Prostate gland (tissue), 2 donors: Measurements from ENCODE around the gene ANTXRL. TPM values are rescaled to one million over a fixed set of nuclear protein-coding genes. Genes with fewer than 3 reads are reported as not detected.
"Not testable (repeated sequence)": the region's sequence is repeated elsewhere in the genome, so short reads cannot be mapped to it uniquely, and the experiment has no call there.

Source experiments
- DNase-seq: peaks from one replicate; pipeline ENCODE4 v3.0.0-alpha.2; 2019; ENCODE audit warnings: low spot score
- H3K27ac ChIP-seq, 2 donors: fragments of 200-600 bp; sonication (generic); 2 replicates each; pipeline ENCODE4 v1.5.1; 2017 to 2019
- H3K27me3 ChIP-seq: fragments of 200-600 bp; sonication (generic); replicated peaks from 2 replicates; pipeline ENCODE4 v1.5.1; 2019; ENCODE audit not compliant: insufficient read depth
- H3K36me3 ChIP-seq, 2 donors: fragments of 200-600 bp; sonication (generic); 1 replicate in 1 of 2; 2 replicates in 1 of 2; pipeline versions ENCODE4 v1.5.1 to v1.8.1; 2017 to 2019
- H3K4me1 ChIP-seq: fragments of 200-600 bp; sonication (generic); replicated peaks from 2 replicates; pipeline ENCODE4 v1.5.1; 2019
- H3K4me3 ChIP-seq, 2 donors: fragments of 200-600 bp; sonication (generic); 2 replicates each; pipeline ENCODE4 v1.5.1; 2017 to 2019
- H3K9me3 ChIP-seq: fragments of 200-600 bp; sonication (generic); 2 replicates; pipeline ENCODE4 v1.5.1; 2017
- CTCF ChIP-seq, 4 experiments: fragments of 200-600 bp in 2 of 4; fragments of 450-650 bp in 2 of 4; sonication (generic) in 2 of 4; IDR thresholded peaks; 1 replicate in 3 of 4; 2 replicates in 1 of 4; pipeline ENCODE4 v1.5.1; 2016 to 2019; ENCODE audit warnings: antibody characterized with exemption in 4 of 4, mild to moderate bottlenecking in 2 of 4, moderate library complexity in 2 of 4
- POLR2A ChIP-seq: fragments of 450-650 bp; IDR thresholded peaks from one replicate; pipeline ENCODE4 v1.6.1; 2016; ENCODE audit warnings: antibody characterized with exemption, mild to moderate bottlenecking
- POLR2AphosphoS5 ChIP-seq: sonication (generic); formaldehyde crosslinking; IDR thresholded peaks from one replicate; pipeline ENCODE4 v1.6.1; 2017; ENCODE audit warnings: antibody characterized with exemption
- WGBS: methylation state at CpG from one replicate; pipeline ENCODE4 v1.1.5; 2018; 5-methylcytosine and 5-hydroxymethylcytosine counted together
- intact Hi-C: fragments of 100-400 bp; cut with DNase I; formaldehyde crosslinking; loops from one replicate; pipeline ENCODE4 v1.14.2; 2022
- total RNA-seq, 2 donors: library from RNA; depleted of rRNA; stranded (reverse); fragments of >200 nt; gene quantifications; one replicate each; pipeline ENCODE4 v1.1.0, GENCODE V29; 2016

ANTXRL gene
- total RNA-seq, 2 donors from 2014 or later: 3.4 TPM; not detected in 1

GRCh38 chr10:46304062-46304461 is 17.3 kb downstream of the ANTXRL start:
- no peaks in the 10 kb centered on the region for H3K27me3 ChIP-seq
- intact Hi-C loops: no loop called here
- peak; percentile 54 for DNase-seq
- TF ChIP-seq CTCF (IDR thresholded peaks at IDR 0.05) (no peak), POLR2AphosphoS5 (peak; percentile 38)
- H3K9me3 ChIP-seq: no peaks in the 10 kb centered on the region
- WGBS: 43% methylated on average over 3 of the region's 3 CpGs
- H3K36me3 ChIP-seq: no peaks in the 10 kb centered on the region
- peak overlapping the region; percentile 23 to 42 for H3K27ac ChIP-seq
- no peaks in the 10 kb centered on the region for H3K4me1 ChIP-seq
- no peak overlapping the region for H3K4me3 ChIP-seq

GRCh38 chr10:46304671-46305070 is 17.9 kb downstream of the ANTXRL start:
- WGBS: 83% methylated on average over 5 of the region's 5 CpGs
- H3K27ac ChIP-seq, H3K9me3 ChIP-seq, H3K36me3 ChIP-seq, H3K4me1 ChIP-seq, intact Hi-C loops, DNase-seq, H3K4me3 ChIP-seq, H3K27me3 ChIP-seq: not testable (repeated sequence)

- 47% methylated on average over 10 of the region's 10 CpGs for WGBS
- Histone ChIP-seq H3K36me3 (no peaks in the 10 kb centered on the region), H3K4me3 (no peak overlapping the region), H3K9me3 (no peaks in the 10 kb centered on the region), H3K4me1 (no peaks in the 10 kb centered on the region), H3K27me3 (no peaks in the 10 kb centered on the region), H3K27ac (no peak overlapping the region)
- intact Hi-C loops: no loop called here
- DNase-seq: no peak
- TF ChIP-seq POLR2AphosphoS5 (no peak), CTCF (IDR thresholded peaks at IDR 0.05) (no peak), POLR2A (no peak)
Measured at GRCh38 chr10:46305079-46305818, 18.5 kb downstream of the ANTXRL start.

- WGBS: 95% methylated on average over 1 of the region's 1 CpG
- H3K27me3 ChIP-seq: no peaks in the 10 kb centered on the region
- no peak overlapping the region for H3K4me3 ChIP-seq
- H3K27ac ChIP-seq: no peak overlapping the region
- TF ChIP-seq POLR2AphosphoS5 (no peak), POLR2A (no peak), CTCF (IDR thresholded peaks at IDR 0.05) (no peak)
- H3K36me3 ChIP-seq: no peaks in the 10 kb centered on the region
- no peaks in the 10 kb centered on the region for H3K4me1 ChIP-seq
- H3K9me3 ChIP-seq: no peaks in the 10 kb centered on the region
- intact Hi-C loops: no loop called here
- DNase-seq: no peak
Measured at GRCh38 chr10:46305986-46306385, 19.2 kb downstream of the ANTXRL start.

GRCh38 chr10:46306516-46307184 is 19.9 kb downstream of the ANTXRL start:
- H3K4me3 ChIP-seq: no peak overlapping the region
- intact Hi-C loops: no loop called here

More at GRCh38 chr10:46306516-46307184, 19.9 kb downstream of the ANTXRL start:
- Histone ChIP-seq H3K27me3 (no peaks in the 10 kb centered on the region), H3K4me1 (no peaks in the 10 kb centered on the region), H3K9me3 (no peaks in the 10 kb centered on the region), H3K27ac (no peak overlapping the region), H3K36me3 (no peaks in the 10 kb centered on the region)
- 83% methylated on average over 5 of the region's 5 CpGs for WGBS
- DNase-seq: no peak
- TF ChIP-seq CTCF (IDR thresholded peaks at IDR 0.05) (no peak), POLR2A (no peak), POLR2AphosphoS5 (no peak)
